ENCODE measurements around the gene HIPK1. TPM values are rescaled to one million over a fixed set of nuclear protein-coding genes. Genes with fewer than 3 reads are reported as not detected.

HIPK1 gene
- total RNA-seq, 1 donor from 2014 or later, result 100 TPM

DNA sequence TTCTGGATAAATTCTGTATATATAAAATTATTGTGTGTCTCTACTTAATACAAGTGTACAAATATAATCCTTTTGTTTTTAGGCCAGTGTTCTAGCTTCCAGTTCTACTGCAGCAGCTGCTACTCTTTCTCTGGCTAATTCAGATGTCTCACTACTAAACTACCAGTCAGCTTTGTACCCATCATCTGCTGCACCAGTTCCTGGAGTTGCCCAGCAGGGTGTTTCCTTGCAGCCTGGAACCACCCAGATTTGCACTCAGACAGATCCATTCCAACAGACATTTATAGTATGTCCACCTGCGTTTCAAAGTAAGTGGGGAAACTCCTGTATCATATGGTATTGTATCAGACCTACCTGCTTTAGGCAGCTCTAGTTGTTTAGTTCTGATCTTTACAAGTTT lies 28.9 kb downstream of the HIPK1 start:
- Mint-ChIP-seq H3K36me3 (ENCODE audit: low read depth) (peaks cover 47% of the 10 kb centered on the region), H3K27ac (no peak overlapping the region), H3K9me3 (no peaks in the 10 kb centered on the region), H3K4me1 (ENCODE audit: low read depth) (peaks cover 13% of the 10 kb centered on the region), H3K27me3 (ENCODE audit: insufficient read depth) (no peaks in the 10 kb centered on the region), H3K4me3 (no peak overlapping the region)
- intact Hi-C loops (cut with micrococcal nuclease), result no loop called here
- no peak for DNase-seq (ENCODE audit: low spot score)

DNA sequence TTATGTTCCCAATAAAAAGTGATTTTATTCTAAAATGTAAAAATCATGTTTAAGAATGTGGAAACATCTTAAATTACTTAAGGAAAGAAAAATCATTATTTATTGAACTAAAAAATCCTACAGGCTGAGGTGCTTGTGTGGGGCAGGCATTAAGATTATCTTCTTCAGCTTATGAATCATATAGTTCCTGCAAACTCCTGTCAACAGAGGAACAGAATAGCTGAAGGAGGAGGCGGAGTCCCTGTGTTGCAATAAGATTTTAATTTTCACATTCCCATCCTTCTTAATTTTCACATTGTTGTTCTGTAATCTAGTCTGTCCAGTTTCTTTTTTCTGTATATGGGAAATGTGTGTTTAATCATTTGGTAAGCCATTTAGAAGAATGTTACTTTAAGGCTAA lies 29.6 kb downstream of the HIPK1 start:
- no peak overlapping the region for H3K27ac Mint-ChIP-seq
- H3K9me3 Mint-ChIP-seq, result no peaks in the 10 kb centered on the region
- intact Hi-C loops (cut with micrococcal nuclease), result no loop called here
- H3K36me3 Mint-ChIP-seq (ENCODE audit: low read depth), result peaks cover 52% of the 10 kb centered on the region
- H3K4me3 Mint-ChIP-seq, result no peak overlapping the region
- no peaks in the 10 kb centered on the region for H3K27me3 Mint-ChIP-seq (ENCODE audit: insufficient read depth)
- H3K4me1 Mint-ChIP-seq (ENCODE audit: low read depth), result peaks cover 13% of the 10 kb centered on the region
- DNase-seq (ENCODE audit: low spot score), result no peak

DNA sequence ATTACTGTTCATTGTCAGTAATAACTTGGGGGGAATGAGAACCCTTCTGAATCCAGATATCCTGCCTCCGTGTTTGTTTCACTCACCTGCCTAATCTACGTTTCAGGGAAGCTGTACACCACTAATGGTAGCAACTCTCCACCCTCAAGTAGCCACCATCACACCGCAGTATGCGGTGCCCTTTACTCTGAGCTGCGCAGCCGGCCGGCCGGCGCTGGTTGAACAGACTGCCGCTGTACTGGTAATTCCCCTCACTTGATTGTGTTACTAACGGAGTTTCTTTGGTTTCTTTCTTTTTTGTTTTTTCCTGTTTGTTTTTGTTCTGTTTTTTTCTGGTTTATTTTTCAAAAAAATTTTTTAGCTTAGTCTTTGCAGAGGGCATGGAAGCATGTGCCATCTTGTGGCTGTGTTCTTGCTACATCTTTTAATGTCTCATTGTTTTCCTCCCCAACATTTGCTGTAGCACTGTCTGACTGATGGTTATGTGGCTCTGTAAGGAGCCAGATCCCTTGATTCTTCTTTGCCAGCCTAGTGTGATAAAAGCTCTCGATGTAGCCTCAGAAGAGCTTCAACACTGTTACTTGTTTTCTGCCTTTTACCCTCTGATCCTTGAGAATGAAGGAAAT lies 34.3 kb downstream of the HIPK1 start:
- Mint-ChIP-seq H3K27ac (no peak overlapping the region), H3K9me3 (no peaks in the 10 kb centered on the region), H3K36me3 (ENCODE audit: low read depth) (peaks cover 44% of the 10 kb centered on the region), H3K4me1 (ENCODE audit: low read depth) (peaks cover 7% of the 10 kb centered on the region), H3K4me3 (no peak overlapping the region), H3K27me3 (ENCODE audit: insufficient read depth) (no peaks in the 10 kb centered on the region)
- intact Hi-C loops (cut with micrococcal nuclease), result loop anchor here (2.0 kb wide), 1 partner anchor 17 kb away; no protein-coding TSS in a partner anchor
- no peak for DNase-seq (ENCODE audit: low spot score)

DNA sequence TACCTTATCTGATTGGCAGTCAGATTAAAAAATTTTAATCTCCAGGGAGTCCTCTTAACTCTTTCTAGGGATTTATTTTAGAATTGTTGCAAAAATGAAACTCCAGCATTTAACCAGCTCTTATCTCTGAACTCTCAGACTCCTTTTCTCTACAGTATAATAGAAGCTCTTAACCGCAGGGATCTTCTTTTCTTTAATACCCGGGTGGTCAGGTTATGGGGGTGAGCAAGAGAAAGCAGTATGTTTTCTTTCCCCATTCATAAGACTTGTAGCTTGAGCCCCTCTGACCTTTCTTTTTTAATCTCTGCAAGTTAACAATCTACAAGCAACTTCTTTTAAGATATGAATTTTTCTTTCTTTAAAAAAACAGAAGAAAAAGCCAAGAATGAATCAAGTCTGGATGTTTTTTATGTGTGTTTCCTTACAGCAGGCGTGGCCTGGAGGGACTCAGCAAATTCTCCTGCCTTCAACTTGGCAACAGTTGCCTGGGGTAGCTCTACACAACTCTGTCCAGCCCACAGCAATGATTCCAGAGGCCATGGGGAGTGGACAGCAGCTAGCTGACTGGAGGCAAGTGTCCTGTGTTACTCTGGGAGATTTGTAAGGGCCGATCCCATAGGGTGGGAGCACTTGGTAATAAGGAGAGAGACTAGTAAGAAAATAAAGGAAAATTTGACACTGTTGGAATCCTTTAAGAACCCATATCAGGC lies 36.7 kb downstream of the HIPK1 start:
- intact Hi-C loops (cut with micrococcal nuclease), result no loop called here
- Mint-ChIP-seq H3K9me3 (no peaks in the 10 kb centered on the region), H3K27me3 (ENCODE audit: insufficient read depth) (no peaks in the 10 kb centered on the region), H3K4me3 (no peak overlapping the region), H3K36me3 (ENCODE audit: low read depth) (peaks cover 60% of the 10 kb centered on the region), H3K27ac (no peak overlapping the region), H3K4me1 (ENCODE audit: low read depth) (peaks cover 7% of the 10 kb centered on the region)
- no peak for DNase-seq (ENCODE audit: low spot score)

DNA sequence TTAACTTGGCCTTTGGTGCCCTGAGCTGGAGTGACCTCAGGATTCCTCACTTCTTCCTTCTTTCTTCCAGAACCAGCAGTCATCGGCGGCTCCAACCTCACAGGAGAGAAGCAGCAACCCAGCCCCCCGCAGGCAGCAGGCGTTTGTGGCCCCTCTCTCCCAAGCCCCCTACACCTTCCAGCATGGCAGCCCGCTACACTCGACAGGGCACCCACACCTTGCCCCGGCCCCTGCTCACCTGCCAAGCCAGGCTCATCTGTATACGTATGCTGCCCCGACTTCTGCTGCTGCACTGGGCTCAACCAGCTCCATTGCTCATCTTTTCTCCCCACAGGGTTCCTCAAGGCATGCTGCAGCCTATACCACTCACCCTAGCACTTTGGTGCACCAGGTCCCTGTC lies 43.8 kb downstream of the HIPK1 start:
- H3K4me3 Mint-ChIP-seq, result no peak overlapping the region
- no peaks in the 10 kb centered on the region for H3K9me3 Mint-ChIP-seq
- intact Hi-C loops (cut with micrococcal nuclease), result loop anchor here (10.0 kb wide), 2 partner anchors 542 to 742 kb away; partner anchors contain the start of genes NRAS and TRIM33
- no peaks in the 10 kb centered on the region for H3K27me3 Mint-ChIP-seq (ENCODE audit: insufficient read depth)
- no peak for DNase-seq (ENCODE audit: low spot score)
- H3K4me1 Mint-ChIP-seq (ENCODE audit: low read depth), result peaks cover 31% of the 10 kb centered on the region
- no peak overlapping the region for H3K27ac Mint-ChIP-seq
- peaks cover 52% of the 10 kb centered on the region for H3K36me3 Mint-ChIP-seq (ENCODE audit: low read depth)

DNA sequence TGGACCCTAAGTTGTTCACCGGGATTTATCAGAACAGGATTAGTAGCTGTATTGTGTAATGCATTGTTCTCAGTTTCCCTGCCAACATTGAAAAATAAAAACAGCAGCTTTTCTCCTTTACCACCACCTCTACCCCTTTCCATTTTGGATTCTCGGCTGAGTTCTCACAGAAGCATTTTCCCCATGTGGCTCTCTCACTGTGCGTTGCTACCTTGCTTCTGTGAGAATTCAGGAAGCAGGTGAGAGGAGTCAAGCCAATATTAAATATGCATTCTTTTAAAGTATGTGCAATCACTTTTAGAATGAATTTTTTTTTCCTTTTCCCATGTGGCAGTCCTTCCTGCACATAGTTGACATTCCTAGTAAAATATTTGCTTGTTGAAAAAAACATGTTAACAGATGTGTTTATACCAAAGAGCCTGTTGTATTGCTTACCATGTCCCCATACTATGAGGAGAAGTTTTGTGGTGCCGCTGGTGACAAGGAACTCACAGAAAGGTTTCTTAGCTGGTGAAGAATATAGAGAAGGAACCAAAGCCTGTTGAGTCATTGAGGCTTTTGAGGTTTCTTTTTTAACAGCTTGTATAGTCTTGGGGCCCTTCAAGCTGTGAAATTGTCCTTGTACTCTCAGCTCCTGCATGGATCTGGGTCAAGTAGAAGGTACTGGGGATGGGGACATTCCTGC lies 46.2 kb downstream of the HIPK1 start:
- Mint-ChIP-seq H3K4me1 (ENCODE audit: low read depth) (peaks cover 43% of the 10 kb centered on the region), H3K27ac (peak overlapping the region; percentile 18), H3K4me3 (peak overlapping the region; percentile 2), H3K27me3 (ENCODE audit: insufficient read depth) (no peaks in the 10 kb centered on the region), H3K36me3 (ENCODE audit: low read depth) (peaks cover 32% of the 10 kb centered on the region), H3K9me3 (no peaks in the 10 kb centered on the region)
- intact Hi-C loops (cut with micrococcal nuclease), result loop anchor here (1.0 to 10.0 kb wide), 4 partner anchors 33 to 739 kb away; partner anchors contain the start of genes NRAS and TRIM33
- no peak for DNase-seq (ENCODE audit: low spot score)

DNA sequence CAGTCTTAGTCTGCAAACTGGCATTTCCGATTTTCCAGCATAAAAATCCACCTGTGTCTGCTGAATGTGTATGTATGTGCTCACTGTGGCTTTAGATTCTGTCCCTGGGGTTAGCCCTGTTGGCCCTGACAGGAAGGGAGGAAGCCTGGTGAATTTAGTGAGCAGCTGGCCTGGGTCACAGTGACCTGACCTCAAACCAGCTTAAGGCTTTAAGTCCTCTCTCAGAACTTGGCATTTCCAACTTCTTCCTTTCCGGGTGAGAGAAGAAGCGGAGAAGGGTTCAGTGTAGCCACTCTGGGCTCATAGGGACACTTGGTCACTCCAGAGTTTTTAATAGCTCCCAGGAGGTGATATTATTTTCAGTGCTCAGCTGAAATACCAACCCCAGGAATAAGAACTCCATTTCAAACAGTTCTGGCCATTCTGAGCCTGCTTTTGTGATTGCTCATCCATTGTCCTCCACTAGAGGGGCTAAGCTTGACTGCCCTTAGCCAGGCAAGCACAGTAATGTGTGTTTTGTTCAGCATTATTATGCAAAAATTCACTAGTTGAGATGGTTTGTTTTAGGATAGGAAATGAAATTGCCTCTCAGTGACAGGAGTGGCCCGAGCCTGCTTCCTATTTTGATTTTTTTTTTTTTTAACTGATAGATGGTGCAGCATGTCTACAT lies 47.6 kb downstream of the HIPK1 start:
- peaks cover 43% of the 10 kb centered on the region for H3K4me1 Mint-ChIP-seq (ENCODE audit: low read depth)
- DNase-seq (ENCODE audit: low spot score), result no peak
- peaks cover 28% of the 10 kb centered on the region for H3K36me3 Mint-ChIP-seq (ENCODE audit: low read depth)
- H3K27ac Mint-ChIP-seq, result no peak overlapping the region
- no peaks in the 10 kb centered on the region for H3K9me3 Mint-ChIP-seq
- intact Hi-C loops (cut with micrococcal nuclease), result loop anchor here (10.0 kb wide), 2 partner anchors 538 to 738 kb away; partner anchors contain the start of genes NRAS and TRIM33
- H3K4me3 Mint-ChIP-seq, result no peak overlapping the region
- no peaks in the 10 kb centered on the region for H3K27me3 Mint-ChIP-seq (ENCODE audit: insufficient read depth)

DNA sequence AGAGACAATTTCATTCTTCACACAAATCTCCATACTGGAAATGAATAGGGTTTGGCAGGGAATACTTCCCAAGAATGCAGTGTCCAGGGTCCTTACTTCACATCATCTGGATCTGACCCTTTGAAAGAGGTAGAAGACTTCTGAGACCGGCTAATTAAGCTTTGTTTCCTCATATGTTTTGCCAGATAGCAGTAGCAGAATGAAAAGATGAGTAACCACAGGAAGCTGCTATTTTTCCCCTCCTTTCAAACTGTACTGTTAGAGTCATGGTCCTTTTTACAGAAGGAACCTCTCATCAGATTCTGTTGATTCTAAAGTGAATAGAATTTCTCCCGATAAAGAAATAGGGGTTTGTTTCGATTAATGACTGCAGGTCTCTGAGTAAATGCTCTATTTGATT lies 48.8 kb downstream of the HIPK1 start:
- Mint-ChIP-seq H3K36me3 (ENCODE audit: low read depth) (peaks cover 20% of the 10 kb centered on the region), H3K27me3 (ENCODE audit: insufficient read depth) (no peaks in the 10 kb centered on the region), H3K4me1 (ENCODE audit: low read depth) (peaks cover 43% of the 10 kb centered on the region), H3K9me3 (no peaks in the 10 kb centered on the region), H3K27ac (no peak overlapping the region), H3K4me3 (no peak overlapping the region)
- intact Hi-C loops (cut with micrococcal nuclease), result loop anchor here (1.0 to 10.0 kb wide), 5 partner anchors 304 to 737 kb away; partner anchors contain the start of genes DENND2C, NRAS and TRIM33
- no peak for DNase-seq (ENCODE audit: low spot score)

DNA sequence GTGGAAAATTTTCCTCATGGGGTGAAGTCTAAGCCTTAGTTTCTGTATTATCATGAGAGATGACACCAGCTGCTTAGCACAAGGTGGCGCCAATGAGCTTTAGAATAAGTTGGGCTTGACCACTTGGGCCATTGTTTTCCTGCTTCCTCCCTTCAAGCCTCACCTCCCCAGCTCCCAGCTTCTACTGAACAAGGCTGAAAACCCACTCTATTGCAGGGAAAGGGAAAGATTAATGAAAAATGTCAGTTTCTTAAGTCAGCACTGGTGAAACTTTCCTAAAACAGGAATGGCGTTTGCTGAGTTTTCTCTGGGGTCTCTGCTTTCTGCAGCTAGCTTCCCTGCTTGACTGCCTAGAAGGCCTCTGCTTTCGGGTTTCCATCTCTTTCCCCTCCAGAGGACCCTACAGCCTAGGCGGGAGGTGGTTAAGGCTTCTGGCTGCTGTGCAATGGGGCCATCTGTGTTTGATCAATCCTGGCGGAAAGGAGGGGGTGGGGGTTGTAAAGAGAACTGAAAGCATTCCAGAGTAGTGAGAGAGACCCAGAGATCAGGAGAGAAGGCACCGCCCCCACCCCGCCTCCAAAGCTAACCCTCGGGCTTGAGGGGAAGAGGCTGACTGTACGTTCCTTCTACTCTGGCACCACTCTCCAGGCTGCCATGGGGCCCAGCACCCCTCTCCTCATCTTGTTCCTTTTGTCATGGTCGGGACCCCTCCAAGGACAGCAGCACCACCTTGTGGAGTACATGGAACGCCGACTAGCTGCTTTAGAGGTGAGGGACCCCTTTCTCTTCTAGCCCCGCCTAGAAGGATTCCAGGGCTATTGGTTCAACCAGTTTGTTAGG lies 50.0 kb downstream of the HIPK1 start, which contains the start of gene OLFML3:
Gene OLFML3 (plus strand): TSS at position 612 of the 840 bp plus-strand sequence. CDS start 43 bp downstream, at position 655.
- Mint-ChIP-seq H3K4me1 (ENCODE audit: low read depth) (peaks cover 43% of the 10 kb centered on the region), H3K36me3 (ENCODE audit: low read depth) (peaks cover 13% of the 10 kb centered on the region), H3K27me3 (ENCODE audit: insufficient read depth) (no peaks in the 10 kb centered on the region), H3K9me3 (no peaks in the 10 kb centered on the region), H3K4me3 (no peak within 1 kb of the TSS), H3K27ac (peak within 1 kb of the TSS; percentile 11)
- intact Hi-C loops (cut with micrococcal nuclease), result loop anchor here (1.0 to 10.0 kb wide), 5 partner anchors 303 to 736 kb away; partner anchors contain the start of genes DENND2C, NRAS and TRIM33
- no peak for DNase-seq (ENCODE audit: low spot score)

DNA sequence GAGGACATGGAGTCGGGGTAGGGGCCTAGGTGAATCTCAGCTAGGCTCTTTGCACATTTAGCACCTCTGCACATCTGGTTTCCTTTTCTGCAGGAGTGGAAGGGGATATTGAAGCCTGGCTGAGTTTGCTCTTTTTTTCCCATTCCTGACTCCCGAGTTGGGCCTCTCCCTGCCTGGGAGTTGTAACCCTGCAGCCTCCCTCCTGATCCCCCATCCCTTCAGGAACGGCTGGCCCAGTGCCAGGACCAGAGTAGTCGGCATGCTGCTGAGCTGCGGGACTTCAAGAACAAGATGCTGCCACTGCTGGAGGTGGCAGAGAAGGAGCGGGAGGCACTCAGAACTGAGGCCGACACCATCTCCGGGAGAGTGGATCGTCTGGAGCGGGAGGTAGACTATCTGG lies 51.0 kb downstream of the HIPK1 start:
- Mint-ChIP-seq H3K4me1 (ENCODE audit: low read depth) (peaks cover 38% of the 10 kb centered on the region), H3K27me3 (ENCODE audit: insufficient read depth) (no peaks in the 10 kb centered on the region), H3K27ac (no peak overlapping the region), H3K36me3 (ENCODE audit: low read depth) (peaks cover 9% of the 10 kb centered on the region), H3K4me3 (no peak overlapping the region), H3K9me3 (no peaks in the 10 kb centered on the region)
- no peak for DNase-seq (ENCODE audit: low spot score)
- intact Hi-C loops (cut with micrococcal nuclease), result no loop called here

DNA sequence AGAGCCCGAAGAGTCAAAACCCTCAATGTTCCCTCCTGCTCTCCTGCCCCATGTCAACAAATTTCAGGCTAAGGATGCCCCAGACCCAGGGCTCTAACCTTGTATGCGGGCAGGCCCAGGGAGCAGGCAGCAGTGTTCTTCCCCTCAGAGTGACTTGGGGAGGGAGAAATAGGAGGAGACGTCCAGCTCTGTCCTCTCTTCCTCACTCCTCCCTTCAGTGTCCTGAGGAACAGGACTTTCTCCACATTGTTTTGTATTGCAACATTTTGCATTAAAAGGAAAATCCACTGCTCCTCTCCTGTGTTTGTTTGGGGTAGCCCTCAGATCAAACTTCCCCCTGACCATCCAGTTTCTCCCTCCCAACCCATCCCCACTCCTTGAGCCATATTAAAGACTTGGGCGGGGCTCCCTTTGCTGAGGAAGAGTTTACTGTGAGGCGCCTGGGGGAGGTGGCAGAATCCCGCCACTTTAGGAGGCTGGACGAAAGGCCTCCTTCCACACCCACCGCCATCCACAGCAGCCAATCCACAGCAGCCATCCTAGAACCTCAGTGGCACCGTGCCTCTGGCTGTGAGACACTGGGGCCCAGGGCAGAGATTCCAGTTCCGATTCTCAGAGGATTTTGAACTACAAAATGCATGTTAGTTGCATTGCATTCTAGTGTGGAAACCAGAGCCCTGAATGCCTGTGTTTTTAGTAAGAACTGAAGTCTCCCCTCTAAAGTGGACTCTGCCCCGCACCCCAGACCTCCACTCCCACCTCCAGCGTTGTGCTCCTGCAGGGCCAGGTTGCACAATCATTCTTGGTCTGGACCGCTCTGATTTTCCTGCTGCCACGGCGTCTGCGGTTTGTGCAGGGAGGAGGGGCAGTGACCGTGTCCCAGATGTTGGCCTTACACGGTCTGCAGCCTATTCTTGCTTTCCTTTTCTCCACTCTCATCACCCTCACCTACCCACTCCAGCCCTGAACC lies 53.1 kb downstream of the HIPK1 start:
- no peak overlapping the region for H3K27ac Mint-ChIP-seq
- DNase-seq (ENCODE audit: low spot score), result no peak
- no peaks in the 10 kb centered on the region for H3K9me3 Mint-ChIP-seq
- H3K36me3 Mint-ChIP-seq (ENCODE audit: low read depth), result peaks cover 1% of the 10 kb centered on the region
- H3K4me3 Mint-ChIP-seq, result no peak overlapping the region
- no peaks in the 10 kb centered on the region for H3K27me3 Mint-ChIP-seq (ENCODE audit: insufficient read depth)
- intact Hi-C loops (cut with micrococcal nuclease), result no loop called here
- H3K4me1 Mint-ChIP-seq (ENCODE audit: low read depth), result peaks cover 17% of the 10 kb centered on the region
